SKM-1 (cell line): ENCODE results near the gene NUP98.
"Not testable (repeated sequence)": the region's sequence is repeated elsewhere in the genome, so short reads cannot be mapped to it uniquely, and the experiment has no call there.

Experiments
- DNase-seq: peaks from one replicate; lab custom pipeline; 2025; ENCODE audit not compliant: unreplicated experiment; lab: John Stamatoyannopoulos, UW

Gene NUP98

DNA sequence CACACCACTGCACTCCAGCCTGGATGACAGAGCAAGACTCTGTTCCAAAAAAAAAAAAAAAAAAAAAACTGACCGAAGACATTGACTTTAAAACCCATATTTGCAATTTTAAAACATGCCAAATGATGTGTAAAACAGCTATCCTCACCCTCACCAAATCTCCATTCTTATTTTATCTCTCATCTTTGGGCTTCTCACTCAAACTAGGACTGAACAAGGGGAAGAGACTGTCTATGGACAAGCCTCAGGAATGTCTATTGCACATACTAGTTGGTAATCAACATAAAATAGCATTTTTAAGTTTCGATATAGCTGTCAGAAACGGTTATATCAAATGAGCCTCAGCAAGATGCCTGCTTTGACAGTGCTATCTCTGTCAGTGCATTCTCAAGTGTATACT lies 118.3 kb downstream of the NUP98 start:
- no peak for DNase-seq

DNA sequence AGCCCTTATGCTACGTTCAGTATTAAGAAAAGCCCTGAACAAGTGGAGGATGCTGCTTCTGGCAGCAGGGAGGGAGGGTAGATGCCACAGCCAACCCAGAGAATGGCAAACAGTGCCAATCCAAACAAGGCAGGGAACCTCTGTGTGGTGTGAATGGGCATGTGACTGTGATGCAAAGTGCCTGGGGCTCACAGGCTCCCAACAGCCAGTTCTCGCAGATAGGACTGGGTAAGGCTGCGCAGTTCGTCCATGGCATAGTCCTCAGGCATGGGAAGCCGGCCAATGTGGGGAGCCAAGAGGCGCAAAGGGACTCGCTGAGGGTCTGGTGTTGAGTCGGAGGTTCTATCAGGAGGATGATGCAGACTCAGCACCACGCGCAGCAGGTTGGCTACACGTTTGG lies 121.4 kb downstream of the NUP98 start:
- no peak for DNase-seq

DNA sequence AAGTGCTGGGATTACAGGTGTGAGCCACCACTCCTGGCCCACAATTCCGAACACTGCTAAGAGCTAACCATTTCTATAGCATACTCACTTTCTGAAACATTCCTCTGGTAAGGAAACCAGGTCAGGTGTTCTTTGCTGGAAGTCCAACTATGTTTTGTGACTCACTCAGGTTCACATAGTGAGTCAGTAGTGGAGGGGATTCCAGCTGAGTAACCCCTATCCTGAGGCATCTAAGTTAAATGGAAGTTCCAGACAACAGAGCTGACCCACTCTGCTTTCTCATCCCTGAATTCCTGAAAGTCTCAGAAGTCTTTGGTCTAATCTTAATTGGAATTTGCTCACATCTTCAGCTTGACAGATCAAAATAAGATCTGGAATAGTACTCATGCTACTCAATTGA lies 123.2 kb downstream of the NUP98 start:
- DNase-seq: no peak

DNA sequence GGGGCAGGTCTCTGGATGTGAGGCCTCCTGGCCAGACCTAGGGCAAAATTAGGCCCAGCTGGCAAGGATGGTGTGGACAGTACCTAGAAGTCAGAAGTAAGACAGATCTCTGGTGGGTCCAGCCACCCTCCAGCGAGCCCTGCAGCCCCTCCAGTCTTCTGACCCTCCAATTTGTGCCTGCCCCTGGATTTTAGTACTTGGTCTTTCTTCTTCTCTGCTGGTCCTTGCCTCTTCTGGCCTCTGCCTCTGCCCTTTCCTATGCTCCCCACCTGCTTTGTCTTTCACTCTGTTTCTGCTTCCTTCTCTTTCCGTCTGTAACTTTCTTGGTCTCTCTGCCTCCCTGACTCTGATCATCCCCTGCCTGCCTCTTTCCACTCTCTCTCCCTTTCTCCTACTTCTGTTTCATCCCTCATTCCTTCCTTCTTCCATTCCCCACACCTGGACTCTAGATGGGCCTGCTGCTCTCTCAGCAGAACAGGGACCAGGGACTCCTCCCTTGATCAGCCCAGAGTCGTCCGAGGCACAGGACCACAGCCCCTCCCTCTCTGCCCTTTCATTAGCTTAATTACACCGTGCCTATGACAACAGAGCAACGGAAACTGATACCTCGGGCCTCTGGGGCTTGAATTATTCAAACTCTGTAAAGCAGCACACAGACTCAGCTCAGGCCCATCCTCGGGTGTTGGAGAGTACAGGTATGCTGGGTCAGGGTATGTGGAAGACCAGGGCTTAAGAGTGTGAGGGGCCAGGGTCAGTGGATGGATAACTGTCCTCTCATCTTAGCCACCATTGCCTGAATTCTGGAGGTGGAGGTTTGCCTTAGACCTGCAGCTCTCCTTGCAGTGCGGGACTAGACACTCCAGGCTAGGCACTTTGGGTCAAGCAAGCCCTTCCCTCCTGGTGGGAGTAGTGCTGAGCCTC lies 125.8 kb downstream of the NUP98 start, which contains the start of gene CHRNA10:
TSS of gene CHRNA10 (minus strand) at position 51 of the 921 bp plus-strand sequence. CDS start 72 bp downstream, outside the sequence.
- no peak for DNase-seq

DNA sequence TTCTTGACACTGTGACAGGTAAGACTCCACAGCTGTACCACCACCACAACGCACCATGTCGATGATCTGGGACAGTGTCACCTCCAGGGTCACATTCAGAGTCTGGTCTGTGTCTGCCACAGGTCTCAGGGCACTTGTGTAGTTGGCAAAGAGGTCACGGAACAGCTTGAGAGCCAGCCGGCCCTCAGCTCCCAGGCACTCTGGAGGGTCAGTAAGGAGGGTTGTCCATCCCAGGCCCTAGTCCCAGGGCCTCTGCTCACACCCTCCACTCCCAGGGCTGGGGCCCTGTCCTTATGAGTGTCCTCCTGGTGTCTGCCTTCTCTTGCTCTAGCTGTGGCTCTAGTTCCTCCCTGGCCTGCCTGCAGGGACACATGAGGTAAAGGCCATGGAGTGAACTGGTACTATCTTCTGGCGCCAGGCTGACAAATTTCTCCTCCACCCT lies 127.6 kb downstream of the NUP98 start:
- no peak for DNase-seq

DNA sequence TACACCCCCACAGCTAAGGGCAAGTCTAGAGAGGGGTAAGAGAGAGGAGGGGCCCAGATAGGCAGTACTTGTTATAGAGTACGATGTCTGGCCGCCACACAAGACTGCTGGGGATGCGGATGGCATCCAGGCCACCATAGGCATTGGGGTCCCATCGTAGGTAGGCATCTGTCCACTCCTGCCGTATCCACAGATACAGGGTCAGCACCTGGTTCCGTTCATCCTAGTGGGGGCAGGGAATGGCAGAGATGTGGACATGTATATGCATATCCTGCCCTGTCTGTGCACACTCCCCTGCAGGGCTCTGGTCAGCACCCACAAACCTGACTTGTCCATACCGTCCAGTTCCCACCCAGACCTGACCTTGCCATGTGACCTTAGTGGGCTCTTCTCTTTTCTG lies 128.2 kb downstream of the NUP98 start:
- DNase-seq: no peak

DNA sequence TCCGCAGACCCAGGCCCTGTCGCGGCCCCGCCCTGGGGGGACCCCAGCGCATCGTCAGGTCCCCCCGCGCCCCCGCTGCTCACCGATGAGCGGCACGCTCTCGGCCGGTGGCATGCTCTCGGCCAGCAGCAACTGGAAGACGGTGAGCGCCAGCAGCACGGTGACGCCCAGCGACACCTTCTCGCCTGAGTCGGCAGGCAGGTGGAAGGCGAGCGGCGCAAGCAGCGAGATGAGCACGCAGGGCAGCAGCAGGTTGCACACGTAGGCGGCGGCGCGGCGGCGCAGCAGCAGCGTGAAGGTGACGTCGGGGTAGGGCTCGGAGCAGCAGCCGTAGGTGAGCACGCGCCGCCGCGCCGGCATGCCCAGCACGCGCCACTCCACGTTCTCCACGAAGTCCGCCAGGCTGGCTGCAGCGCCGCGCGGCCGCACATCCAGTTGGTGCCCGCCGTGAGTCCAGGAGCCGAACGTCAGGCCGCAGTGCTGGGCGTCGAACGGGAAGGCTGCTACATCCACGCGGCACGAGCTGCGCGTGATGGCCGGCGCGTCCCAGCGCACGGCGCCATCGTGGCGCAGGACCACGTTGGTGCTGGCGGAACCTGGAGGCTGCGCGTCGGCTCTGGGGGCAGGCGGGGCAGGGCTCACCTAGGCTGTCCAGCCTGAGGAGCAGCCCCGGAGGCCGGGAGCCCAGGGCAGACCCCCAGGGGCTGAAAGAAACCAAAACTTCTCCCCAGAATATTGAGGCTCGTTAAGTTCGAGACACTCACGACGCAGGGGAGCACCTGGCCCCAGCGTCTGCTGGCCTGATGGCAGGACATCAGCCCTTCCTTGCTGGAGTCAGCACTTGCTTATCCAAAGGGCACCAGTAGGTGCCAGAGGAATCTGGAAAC lies 130.0 kb downstream of the NUP98 start:
- DNase-seq: no peak

DNA sequence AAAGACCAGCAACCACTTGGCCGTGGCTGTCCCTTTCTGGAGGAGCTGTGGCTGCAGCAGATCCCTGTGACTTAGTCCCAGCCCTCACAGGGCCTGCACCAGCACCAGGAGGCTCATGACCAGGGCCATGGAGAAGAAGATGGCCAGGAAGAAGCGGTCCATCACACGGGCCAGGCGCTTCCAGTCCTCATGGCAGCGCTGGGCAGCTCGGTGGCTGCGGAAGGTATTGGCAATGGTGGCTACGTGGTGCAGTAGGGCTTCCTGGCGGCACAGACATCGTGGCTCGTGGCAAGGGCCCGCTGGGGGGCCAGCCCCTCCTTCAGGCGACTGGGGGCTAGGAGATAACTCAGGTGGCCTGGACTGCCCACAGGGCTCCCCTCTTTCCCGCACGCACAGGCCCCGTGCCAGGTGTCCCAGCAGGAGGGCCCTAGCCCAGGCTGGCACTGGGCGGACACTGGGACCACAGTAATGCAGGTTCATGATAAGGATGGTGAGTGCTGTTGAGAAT lies 131.3 kb downstream of the NUP98 start:
- no peak for DNase-seq

DNA sequence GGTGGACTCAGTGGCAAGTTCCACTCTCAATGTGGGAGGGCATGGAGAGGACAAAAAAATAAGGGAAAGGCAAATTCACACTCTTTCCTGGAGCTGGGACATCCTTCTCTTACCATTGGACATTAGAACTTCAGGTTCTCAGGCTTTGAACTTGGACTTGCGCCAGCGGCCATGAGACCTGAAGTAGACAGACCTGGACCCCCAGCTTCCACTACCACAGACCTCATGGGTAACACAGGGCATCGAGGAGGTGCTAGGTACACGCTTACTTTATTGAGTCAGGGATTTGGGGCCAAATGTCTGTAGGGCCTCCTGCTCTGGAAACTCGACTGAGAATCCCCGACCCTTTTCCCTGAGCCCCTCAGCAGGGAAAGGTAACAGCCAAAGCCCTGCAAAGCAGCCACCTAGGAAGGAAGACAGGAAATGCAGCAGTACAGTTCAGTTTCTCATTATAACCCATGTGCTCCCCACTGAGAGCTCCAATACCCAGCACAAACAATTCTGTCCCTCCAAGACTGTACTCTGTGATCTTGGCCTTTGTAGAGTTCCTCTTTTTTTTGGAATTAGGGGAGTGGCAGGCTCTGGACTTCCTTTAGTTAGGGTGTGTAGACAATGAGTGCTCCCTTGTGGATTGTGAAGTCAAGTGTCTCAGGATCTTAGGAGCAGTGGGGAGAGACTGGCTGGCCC lies 131.9 kb downstream of the NUP98 start:
- DNase-seq: peak; percentile 32

DNA sequence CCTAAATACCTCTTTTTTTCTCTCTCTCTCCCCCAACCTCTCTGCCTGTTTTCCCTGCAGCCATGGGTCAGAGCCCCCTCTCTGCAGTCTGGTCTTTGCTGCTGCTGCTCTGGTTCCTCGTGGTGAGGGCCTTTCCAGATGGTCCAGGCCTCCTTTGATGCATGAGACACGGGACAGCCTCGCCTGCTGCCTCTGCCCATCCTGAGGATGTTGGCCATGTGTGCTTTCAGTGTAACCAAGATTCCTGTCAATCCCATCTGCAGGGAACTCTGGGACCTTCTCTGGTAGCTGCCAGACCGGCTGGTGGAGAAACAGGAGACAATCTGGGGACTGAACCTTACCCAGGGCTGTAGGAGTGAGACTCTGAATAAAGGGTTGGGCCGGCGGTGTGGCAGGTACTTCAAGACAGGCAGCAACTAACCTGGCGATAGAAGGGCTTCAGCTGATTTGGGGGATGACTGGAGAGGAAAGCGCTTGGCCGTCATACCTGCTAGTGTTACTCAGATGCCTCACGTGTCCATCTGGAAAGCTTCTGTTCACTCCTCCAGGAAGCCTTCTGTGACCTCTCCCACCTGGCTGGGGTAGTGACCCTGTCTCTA lies 133.2 kb downstream of the NUP98 start:
- no peak for DNase-seq

DNA sequence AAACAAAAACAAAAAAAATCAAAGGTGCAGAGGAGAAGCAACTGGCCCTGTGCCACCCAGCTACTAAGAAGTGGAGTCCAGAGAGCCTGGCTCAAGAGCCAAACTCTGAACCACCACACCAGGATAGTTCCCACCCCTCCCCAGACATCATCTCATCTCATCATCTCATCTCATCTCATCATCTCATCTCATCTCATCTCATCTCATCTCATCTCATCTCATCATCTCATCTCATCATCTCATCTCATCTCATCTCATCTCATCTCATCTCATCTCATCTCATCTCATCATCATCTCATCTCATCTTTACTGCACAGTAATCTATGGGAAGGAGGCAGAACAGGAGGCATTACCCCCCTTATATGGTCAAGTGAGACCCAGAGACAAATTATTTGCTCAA lies 134.5 kb downstream of the NUP98 start:
- no peak for DNase-seq

DNA sequence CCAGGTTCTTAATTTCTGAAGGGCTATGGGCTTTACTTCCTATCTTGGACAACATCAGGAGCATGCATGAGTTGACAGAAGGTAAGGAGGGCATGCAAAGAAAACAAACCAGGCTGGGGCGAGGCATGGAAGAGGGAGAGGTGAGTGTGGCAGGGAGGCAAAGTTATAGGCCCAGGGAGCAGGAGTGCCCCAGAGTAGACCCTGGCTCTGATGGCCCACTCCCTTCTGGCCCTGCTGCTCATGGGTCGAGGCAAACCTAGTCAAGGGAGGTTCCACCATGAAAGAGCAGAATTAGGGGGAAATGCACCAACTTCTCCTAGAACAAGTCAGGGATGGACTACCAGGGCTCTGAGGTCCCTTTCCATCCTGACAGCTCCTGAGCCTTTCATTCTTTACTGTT lies 136.4 kb downstream of the NUP98 start:
- DNase-seq: no peak

DNA sequence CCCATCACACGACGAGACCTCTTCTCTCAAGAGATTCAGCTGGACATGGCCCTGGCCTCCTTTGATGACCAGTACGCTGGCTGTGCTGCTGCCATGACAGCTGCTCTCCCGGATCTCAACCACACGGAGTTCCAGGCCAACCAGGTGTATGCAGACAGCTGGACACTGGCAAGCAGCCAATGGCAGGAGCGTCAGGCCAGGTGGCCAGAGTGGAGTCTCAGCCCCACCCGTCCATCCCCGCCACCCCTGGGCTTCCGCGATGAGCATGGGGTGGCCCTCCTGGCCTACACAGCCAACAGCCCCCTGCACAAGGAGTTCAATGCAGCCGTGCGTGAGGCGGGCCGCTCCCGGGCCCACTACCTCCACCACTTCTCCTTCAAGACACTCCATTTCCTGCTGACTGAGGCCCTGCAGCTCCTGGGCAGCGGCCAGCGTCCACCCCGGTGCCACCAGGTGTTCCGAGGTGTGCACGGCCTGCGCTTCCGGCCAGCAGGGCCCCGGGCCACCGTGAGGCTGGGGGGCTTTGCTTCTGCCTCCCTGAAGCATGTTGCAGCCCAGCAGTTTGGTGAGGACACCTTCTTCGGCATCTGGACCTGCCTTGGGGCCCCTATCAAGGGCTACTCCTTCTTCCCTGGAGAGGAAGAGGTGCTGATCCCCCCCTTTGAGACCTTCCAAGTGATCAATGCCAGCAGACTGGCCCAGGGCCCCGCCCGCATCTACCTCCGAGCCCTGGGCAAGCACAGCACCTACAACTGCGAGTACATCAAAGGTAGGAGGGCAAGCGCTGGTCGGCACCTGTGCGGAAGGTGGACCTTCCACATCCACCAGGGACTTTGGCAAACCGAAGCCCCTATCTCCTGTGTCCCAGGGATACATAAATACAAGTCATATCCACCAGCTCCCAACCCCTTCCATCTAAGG lies 137.5 kb downstream of the NUP98 start:
- no peak for DNase-seq

DNA sequence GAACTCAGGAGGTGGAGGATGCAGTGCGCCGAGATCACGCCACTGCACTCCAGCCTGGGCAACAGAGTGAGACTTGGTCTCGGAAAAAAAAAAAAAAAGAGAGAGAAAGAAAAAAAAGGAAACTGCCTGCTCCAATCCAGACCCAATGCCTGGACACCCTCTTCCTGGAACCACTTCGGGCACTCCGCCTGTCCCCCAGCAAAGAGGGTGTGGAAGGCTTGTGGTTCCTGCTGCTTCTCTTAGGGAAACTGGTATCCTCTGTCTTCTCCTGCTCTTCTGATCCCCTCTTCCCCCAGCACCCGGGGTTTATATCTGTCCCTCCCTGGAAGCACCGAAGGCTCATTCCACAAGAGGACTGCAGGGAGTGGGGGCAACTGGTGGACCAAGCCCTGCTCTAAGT lies 139.1 kb downstream of the NUP98 start:
- no peak for DNase-seq

DNA sequence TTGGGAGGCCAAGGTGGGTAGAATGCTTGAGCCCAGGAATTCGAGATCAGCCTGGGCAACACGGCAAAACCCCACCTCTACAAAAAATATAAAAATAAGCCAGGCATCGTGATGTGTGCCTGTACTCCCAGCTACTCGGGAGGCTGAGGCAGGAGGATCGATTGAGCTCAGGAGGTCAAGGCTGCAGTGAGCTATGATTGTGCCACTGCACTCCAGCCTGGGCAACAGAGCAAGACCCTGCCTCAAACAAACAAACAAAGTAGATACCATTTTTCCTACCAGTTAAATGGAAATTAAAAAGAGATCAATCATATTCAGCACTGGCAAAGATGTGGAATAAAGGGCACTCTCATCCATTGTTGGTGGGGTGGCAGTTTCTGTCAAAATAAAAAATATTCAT lies 140.0 kb downstream of the NUP98 start:
- not testable (repeated sequence) for DNase-seq

DNA sequence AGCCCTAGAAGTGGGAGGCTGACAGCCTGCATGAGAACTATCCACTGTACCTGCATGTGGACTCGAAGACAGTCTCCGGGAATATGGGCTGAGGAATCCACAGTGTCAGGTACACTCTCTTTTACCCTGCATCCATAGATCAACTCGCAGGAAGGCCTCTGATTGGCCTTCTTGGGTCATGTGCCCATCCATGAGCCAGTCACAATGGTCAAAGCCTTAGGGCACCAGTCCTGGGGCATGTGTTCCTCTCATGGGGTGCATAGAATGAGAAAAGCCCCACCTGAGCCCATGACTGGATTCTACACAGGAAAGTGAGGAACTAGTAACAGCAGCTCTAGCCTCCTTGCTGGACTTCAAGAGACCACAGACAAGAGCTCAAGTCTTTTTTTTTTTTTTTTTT lies 141.8 kb downstream of the NUP98 start:
- DNase-seq: no peak

DNA sequence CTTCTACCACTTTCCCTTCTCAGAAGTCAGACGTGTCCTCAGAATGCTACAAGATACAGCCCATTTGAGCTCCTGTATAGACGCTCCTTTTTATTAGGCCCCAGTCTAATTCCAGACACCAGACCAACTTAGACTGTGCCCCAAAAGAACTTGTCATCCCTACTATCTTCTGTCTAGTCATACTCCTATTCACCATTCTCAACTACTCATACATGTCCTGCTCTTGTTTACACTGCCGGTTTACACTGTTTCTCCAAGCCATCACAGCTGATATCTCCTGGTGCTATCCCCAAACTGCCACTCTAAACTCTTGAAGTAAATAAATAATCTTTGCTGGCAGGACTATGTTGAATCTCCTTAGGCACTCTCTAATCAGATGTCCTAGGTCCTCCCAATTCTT lies 144.8 kb downstream of the NUP98 start:
- not testable (repeated sequence) for DNase-seq

DNA sequence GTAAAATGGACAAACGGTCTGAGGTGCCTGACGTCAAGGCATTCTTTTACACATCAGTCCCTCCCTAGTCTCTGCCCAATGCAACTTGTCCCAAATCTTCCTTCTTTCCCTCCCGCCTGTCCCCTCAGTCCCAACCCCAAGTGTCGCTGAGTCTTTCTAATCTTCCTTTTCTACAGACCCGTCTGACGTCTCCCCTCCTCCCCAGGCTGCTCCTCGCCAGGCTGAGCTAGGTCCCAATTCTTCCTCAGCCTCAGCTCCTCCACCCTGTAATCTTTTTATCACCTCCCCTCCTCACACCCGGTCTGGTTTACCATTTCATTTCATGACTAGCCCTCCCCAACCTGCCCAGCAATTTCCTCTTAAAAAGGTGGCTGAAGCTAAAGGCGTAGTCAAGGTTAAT lies 148.0 kb downstream of the NUP98 start:
- DNase-seq: not testable (repeated sequence)

DNA sequence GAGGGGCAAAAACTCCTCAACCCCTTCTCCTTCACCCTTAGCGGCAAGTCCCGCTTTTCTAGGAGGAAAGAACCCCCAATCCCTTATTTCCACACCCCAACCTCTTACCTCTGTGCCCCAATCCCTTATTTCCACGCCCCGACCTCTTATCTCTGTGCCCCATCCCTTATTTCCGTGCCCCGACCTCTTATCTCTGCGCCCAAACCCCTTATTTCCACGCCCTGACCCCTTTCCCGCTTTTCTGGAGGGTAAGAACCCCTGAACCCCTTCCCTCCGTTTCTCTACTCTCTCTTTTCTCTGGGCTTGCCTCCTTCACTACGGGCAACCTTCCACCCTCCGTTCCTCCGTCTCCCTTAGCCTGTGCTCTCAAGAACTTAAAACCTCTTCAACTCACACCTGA lies 148.5 kb downstream of the NUP98 start:
- DNase-seq: not testable (repeated sequence)

DNA sequence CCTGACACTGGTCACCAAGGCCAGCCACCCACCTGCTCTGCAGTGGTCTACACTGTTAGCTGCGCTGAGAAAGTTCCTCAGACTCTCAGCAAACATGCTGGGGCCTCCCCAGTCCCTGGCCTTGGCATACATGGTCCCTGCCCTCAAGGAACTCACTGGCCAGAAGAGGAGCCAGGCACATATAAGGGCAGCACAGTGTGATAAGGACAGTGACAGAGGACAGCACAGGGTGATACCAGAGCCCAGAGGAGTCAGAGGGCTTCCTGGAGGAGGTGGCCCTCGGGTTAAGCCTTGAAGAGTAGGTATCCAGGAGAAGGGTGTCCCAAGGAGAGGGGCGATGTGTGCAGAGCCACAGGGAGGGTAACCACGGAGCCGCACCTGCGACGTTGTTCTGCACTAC lies 151.8 kb downstream of the NUP98 start:
- no peak for DNase-seq
